Stimulated activated memory B cell treated with anti-CD40 and anti-IgM and Interleukin-4, amounts not matched to agents 10 μg/mL and 1 μg/mL and 100 μg/mL, for 72 hours (primary cell): ENCODE data around the gene NECTIN4.
"Not testable (repeated sequence)": the region's sequence is repeated elsewhere in the genome, so short reads cannot be mapped to it uniquely, and the experiment has no call there.

Experiments
- ATAC-seq: fragments of 150-1000 bp; cut with Tn5 transposase; 2 replicates; pipeline ENCODE4 v1.10.0; 2021
- H3K27ac Mint-ChIP-seq: one replicate; pipeline ENCODE4 v1.8.0; 2022; ENCODE audit warnings: mild to moderate bottlenecking, mixed read lengths
- H3K27me3 Mint-ChIP-seq: one replicate; pipeline ENCODE4 v1.8.0; 2022; ENCODE audit warnings: mixed read lengths
- H3K36me3 Mint-ChIP-seq: one replicate; pipeline ENCODE4 v1.8.0; 2022; ENCODE audit warnings: mixed read lengths
- H3K4me1 Mint-ChIP-seq: one replicate; pipeline ENCODE4 v1.8.0; 2022; ENCODE audit warnings: mixed read lengths
- H3K4me3 Mint-ChIP-seq: one replicate; pipeline ENCODE4 v1.8.0; 2022; ENCODE audit warnings: mild to moderate bottlenecking, moderate library complexity, mixed read lengths
- H3K9me3 Mint-ChIP-seq: one replicate; pipeline ENCODE4 v1.8.0; 2022; ENCODE audit warnings: mixed read lengths

NECTIN4 gene

DNA sequence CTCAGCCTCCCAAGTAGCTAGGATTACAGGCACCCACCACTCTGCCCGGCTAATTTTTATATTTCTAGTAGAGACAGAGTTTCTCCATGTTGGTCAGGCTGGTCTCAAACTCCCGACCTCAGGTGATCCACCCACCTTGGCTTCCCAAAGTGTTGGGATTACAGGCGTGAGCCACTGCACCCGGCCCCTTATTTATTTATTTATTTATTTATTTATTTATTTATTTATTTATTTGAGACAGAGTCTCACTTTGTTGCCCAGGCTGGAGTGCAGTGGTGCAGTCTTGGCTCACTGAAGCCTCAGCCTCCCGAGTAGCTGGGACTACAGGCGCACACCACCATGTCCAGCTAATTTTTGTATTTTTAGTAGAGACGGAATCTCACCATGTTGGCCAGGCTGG, 23.7 kb downstream of the NECTIN4 start:
- not testable (repeated sequence) for H3K4me3 Mint-ChIP-seq

DNA sequence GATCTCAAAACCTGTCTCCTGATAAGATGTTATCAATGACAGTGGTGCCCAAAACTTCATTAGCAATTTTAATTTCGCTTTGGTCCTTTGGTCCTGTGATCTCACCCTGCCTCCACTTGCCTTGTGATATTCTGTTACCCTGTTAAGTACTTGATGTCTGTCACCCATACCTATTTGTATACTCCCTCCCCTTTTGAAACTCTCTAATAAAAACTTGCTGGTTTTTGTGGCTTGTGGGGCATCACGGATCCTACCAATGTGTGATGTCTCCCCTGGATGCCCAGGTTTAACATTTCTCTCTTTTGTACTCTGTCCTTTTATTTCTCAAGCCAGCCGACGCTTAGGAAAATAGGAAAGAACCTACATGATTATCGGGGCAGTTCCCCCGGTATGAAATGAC, 25.4 kb downstream of the NECTIN4 start:
- peaks cover 61% of the 10 kb centered on the region for H3K36me3 Mint-ChIP-seq
- not testable (repeated sequence) for H3K4me3 Mint-ChIP-seq, ATAC-seq, H3K27me3 Mint-ChIP-seq, H3K9me3 Mint-ChIP-seq
- H3K4me1 Mint-ChIP-seq = peaks cover 88% of the 10 kb centered on the region
- peak overlapping the region; percentile 78 for H3K27ac Mint-ChIP-seq

More for the DNA sequence above, 23.7 kb downstream of the NECTIN4 start:
- ATAC-seq, H3K9me3 Mint-ChIP-seq, H3K27me3 Mint-ChIP-seq, H3K27ac Mint-ChIP-seq: not testable (repeated sequence)
- Mint-ChIP-seq H3K36me3 (peaks cover 52% of the 10 kb centered on the region), H3K4me1 (peaks cover 70% of the 10 kb centered on the region)

- ATAC-seq = no peak
- Mint-ChIP-seq H3K9me3 (no peaks in the 10 kb centered on the region), H3K36me3 (peaks cover 52% of the 10 kb centered on the region), H3K27ac (no peak overlapping the region), H3K4me1 (peaks cover 67% of the 10 kb centered on the region), H3K27me3 (no peaks in the 10 kb centered on the region), H3K4me3 (no peak overlapping the region)
Observed at GRCh38 chr1:161061419-161061818, 27.9 kb downstream of the NECTIN4 start.

DNA sequence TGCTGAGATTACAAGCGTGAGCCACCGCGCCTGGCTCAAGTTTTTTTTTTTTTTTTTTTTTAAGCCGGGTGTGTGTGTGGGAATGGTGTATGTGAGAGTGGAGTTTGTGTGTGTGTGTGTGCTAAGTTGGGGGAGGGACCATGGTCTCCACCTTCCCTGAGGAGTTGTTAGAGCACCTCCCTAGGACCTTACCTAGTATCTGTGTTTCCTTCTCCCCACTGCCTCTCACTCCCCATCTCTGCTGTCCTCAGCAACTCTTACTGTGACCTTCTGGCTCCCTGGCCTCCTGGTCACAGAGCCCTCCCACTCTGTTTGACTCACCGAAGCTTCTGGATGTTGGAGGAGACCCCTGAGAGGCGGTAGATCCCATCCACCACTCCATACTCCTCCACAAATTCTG, 30.1 kb downstream of the NECTIN4 start:
- no peak for ATAC-seq
- Mint-ChIP-seq H3K27ac (peak overlapping the region; percentile 49), H3K4me3 (no peak overlapping the region), H3K9me3 (no peaks in the 10 kb centered on the region), H3K4me1 (peaks cover 53% of the 10 kb centered on the region), H3K36me3 (peaks cover 55% of the 10 kb centered on the region), H3K27me3 (no peaks in the 10 kb centered on the region)

GRCh38 chr1:161054805-161055204, 34.6 kb downstream of the NECTIN4 start:
- peaks cover 68% of the 10 kb centered on the region for H3K36me3 Mint-ChIP-seq
- no peak for ATAC-seq
- H3K9me3 Mint-ChIP-seq = no peaks in the 10 kb centered on the region
- H3K4me3 Mint-ChIP-seq = no peak overlapping the region
- no peaks in the 10 kb centered on the region for H3K27me3 Mint-ChIP-seq
- no peak overlapping the region for H3K27ac Mint-ChIP-seq
- peaks cover 21% of the 10 kb centered on the region for H3K4me1 Mint-ChIP-seq

- Mint-ChIP-seq H3K27me3 (no peaks in the 10 kb centered on the region), H3K4me1 (peaks cover 20% of the 10 kb centered on the region), H3K36me3 (peaks cover 68% of the 10 kb centered on the region), H3K27ac (no peak overlapping the region), H3K4me3 (no peak overlapping the region), H3K9me3 (no peaks in the 10 kb centered on the region)
- no peak for ATAC-seq
Observed at GRCh38 chr1:161054232-161054631, 35.1 kb downstream of the NECTIN4 start.

DNA sequence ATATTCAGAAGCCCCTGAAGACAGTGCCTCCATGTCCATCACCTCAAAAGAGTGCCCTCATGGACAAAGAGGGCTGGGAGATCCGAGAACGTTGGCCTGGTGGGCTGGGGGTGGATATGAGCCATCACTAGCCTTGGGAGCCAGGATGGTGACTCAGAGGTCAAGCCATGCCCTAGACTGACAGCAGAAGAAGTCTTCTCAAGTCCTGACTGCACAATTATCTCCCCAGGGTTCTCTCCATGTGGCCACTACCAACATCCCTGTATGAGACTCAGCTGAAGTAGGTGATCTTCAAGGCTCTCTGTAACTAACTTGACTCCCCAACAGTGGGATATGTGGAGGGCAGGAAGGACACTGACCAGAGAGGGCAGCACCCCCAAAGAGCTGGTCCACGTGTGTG, 36.5 kb downstream of the NECTIN4 start:
- Mint-ChIP-seq H3K4me1 (peaks cover 29% of the 10 kb centered on the region), H3K4me3 (no peak overlapping the region), H3K27ac (peak overlapping the region; percentile 46), H3K36me3 (peaks cover 77% of the 10 kb centered on the region), H3K9me3 (no peaks in the 10 kb centered on the region), H3K27me3 (no peaks in the 10 kb centered on the region)
- no peak for ATAC-seq

DNA sequence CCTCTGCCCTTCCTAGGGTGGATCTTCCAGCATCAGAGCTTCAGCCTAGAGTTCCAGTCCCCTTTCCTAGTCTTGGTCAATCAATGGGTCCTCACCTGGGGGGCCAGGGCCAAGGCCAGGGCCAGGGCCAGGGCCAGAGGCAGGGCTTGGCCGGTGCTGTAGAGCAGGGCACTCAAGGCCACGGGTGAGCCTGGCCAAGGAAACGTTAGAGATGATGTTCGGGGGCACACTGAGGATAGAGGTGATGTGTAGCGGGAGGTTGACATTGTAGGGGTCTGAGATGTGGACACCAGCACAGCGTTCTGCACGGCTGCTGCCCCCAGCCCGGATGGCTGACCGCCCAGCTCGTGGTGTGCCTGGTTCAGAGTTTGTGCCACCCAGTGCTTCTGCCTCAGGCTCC, 38.1 kb downstream of the NECTIN4 start:
- no peak for ATAC-seq
- Mint-ChIP-seq H3K4me1 (peaks cover 43% of the 10 kb centered on the region), H3K27ac (peak overlapping the region; percentile 53), H3K27me3 (no peaks in the 10 kb centered on the region), H3K4me3 (no peak overlapping the region), H3K36me3 (peaks cover 67% of the 10 kb centered on the region), H3K9me3 (no peaks in the 10 kb centered on the region)

DNA sequence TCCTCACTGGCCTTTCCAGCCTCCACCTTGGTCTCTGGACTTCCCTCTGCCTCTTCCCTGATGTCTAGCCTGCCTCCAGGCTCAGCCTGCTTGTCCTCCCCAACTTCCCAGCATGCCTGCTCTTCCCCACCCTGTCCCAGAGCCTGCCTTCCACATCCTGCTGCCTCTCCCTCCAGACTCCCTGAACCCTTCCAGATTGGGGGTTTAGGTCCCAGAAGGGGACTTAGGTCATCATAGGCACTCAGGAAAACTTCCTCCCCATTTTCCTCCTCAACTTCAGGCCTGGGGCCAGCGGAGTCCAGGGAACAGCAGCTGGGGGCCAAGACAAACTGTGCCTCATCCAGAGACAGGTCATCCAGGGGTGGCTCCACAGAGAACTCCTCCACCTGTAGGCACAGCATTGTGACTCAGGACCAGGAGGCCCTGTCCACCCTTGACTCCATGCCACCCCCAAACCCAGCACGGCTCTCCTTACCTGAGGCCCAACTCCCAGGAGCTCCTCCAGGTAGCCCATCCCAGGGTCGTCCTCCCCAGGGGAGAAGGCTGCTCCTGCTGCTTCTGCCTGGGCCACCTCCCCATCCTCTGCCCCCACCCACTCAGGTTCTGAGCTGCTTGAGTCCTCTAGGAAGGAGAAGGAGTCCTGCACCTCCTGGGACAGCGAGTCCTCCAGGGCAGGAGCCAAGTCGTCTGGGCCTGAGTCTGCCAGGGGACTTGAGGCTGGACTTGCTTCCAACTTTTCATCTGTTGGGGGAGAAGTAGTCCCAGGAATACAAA, 40.2 kb downstream of the NECTIN4 start:
- no peaks in the 10 kb centered on the region for H3K9me3 Mint-ChIP-seq
- H3K27me3 Mint-ChIP-seq = no peaks in the 10 kb centered on the region
- peak overlapping the region; percentile 95 for H3K27ac Mint-ChIP-seq
- H3K4me3 Mint-ChIP-seq = no peak overlapping the region
- H3K4me1 Mint-ChIP-seq = peaks cover 45% of the 10 kb centered on the region
- no peak for ATAC-seq
- H3K36me3 Mint-ChIP-seq = peaks cover 58% of the 10 kb centered on the region

DNA sequence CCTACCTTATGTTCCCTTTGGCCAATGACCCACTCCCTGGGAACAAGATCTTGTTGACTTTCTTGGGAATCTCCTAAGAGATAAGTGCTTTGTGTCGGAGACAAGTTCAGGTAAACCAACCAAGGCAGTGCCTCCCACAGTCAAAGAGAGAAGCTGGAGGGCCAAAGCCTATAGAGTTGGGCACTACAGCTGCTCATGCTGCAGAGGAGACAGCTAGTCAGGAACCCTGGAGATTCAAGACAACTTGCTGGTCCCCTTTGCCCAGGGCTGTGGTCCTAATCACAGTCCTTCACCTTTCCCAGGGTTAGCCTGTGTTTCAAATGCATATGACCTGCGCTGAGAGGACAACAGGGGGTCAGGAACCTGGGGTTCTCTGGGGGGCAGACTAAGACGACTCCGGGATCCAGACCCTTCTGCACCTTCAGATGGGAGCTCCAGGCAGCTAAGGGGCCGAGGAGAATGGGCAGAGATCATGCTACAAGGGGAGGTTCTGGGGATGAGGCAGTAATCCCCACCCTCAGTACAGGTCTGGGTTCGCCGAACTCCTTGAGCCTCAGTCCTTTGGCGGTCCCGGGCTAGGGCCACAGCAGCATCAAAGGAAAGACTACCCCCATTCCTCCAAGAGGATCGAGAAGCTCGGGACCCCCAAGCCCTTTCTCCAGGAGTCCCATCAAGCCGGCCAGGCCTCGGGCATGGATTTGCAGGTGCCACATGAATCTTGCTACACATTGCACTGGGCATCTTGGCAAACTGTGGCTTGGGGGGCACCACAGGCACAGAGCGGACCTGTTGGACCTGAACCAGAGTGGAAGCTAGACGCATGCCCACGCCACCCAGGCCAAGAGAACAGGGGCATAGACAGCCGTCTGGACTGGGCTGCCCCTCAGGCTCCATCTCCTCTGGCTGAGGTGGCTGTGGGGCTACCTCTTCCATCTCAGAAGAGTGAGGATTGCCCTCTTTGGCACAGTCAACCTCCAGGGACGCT, 41.6 kb downstream of the NECTIN4 start:
- Mint-ChIP-seq H3K27ac (peak overlapping the region; percentile 95), H3K27me3 (no peaks in the 10 kb centered on the region), H3K9me3 (no peaks in the 10 kb centered on the region), H3K4me1 (peaks cover 43% of the 10 kb centered on the region), H3K4me3 (no peak overlapping the region), H3K36me3 (peaks cover 48% of the 10 kb centered on the region)
- ATAC-seq = no peak

GRCh38 chr1:161046605-161047228, 42.6 kb downstream of the NECTIN4 start:
- ATAC-seq = peak; percentile 71
- Mint-ChIP-seq H3K27ac (peak overlapping the region; percentile 95), H3K27me3 (no peaks in the 10 kb centered on the region), H3K4me1 (peaks cover 53% of the 10 kb centered on the region), H3K4me3 (peak overlapping the region; percentile 98), H3K36me3 (peaks cover 48% of the 10 kb centered on the region), H3K9me3 (no peaks in the 10 kb centered on the region)

DNA sequence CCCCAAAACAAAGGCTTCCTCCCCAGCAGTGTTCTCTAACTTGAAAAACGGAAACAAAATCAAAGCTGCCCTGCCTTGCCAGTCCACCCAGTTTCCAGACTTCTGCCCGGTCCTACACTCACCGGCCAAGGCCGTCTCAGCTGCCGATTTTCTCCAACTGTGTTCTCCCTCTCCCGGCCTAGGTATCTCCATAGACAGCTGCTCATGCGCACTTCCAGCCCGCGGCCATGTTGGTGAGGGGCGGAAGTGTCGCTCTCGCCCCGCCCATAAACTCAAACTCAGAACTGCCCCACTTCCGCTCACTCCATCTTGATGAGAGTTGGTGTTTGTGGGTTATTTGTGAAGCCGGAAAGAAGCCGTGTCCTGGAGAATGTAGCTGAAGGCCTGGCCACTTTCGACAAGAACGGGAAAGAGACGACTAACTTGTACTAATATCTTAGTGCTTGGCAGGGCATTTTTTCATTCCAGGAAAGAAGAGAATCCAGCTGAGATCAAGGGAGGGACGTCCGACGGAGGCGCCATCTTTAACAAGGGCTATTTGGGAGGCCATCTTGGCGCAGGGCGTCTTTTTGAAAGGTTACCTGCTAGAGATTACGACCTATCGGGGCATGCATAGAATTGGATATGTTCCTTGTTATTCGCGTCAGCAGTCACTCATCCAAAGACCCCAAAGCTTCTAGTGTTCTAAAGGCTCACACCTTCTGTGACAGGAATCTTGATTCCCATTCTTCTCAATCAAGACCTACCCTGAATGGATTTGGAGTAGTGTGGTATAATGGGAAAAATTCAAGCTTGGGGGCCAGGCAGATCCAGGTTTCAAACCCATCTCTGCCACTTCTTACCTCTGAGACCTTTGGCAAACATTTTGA, 43.4 kb downstream of the NECTIN4 start, which contains the start of gene USF1:
TSS of gene USF1 (minus strand) at position 242 of the 869 bp plus-strand sequence. CDS start 2,702 bp downstream, outside the sequence.
- H3K4me3 Mint-ChIP-seq = peak within 1 kb of the TSS; percentile 98
- no peaks in the 10 kb centered on the region for H3K27me3 Mint-ChIP-seq
- peak; percentile 89 for ATAC-seq
- peaks cover 48% of the 10 kb centered on the region for H3K36me3 Mint-ChIP-seq
- H3K4me1 Mint-ChIP-seq = peaks cover 58% of the 10 kb centered on the region
- peak within 1 kb of the TSS; percentile 95 for H3K27ac Mint-ChIP-seq
- H3K9me3 Mint-ChIP-seq = no peaks in the 10 kb centered on the region

GRCh38 chr1:161044908-161045735, 44.2 kb downstream of the NECTIN4 start:
- peaks cover 50% of the 10 kb centered on the region for H3K36me3 Mint-ChIP-seq
- no peaks in the 10 kb centered on the region for H3K27me3 Mint-ChIP-seq
- H3K4me1 Mint-ChIP-seq = peaks cover 58% of the 10 kb centered on the region
- peak overlapping the region; percentile 95 for H3K27ac Mint-ChIP-seq
- H3K9me3 Mint-ChIP-seq = no peaks in the 10 kb centered on the region
- peak overlapping the region; percentile 98 for H3K4me3 Mint-ChIP-seq
- ATAC-seq = peak; percentile 84

DNA sequence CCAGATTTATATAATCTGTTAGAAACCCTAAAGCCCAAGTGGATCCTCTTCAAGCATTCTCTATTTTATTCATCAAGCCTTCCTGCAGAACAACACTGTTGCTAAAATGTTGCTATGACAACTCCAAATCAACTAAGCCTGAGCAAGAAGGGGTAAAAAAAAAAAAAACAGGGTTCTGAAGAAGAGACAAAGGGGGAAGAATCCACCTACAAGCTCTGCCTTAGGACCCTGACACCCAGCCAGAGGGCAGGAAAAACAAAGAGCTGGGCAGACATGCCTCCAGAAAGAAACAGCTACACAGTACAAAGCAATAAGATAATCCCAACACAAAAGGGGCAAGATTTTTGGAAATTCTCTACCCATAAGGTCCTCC, 44.8 kb downstream of the NECTIN4 start:
- no peaks in the 10 kb centered on the region for H3K9me3 Mint-ChIP-seq
- H3K4me3 Mint-ChIP-seq = peak overlapping the region; percentile 98
- peaks cover 61% of the 10 kb centered on the region for H3K4me1 Mint-ChIP-seq
- peak overlapping the region; percentile 95 for H3K27ac Mint-ChIP-seq
- peaks cover 51% of the 10 kb centered on the region for H3K36me3 Mint-ChIP-seq
- ATAC-seq = no peak
- H3K27me3 Mint-ChIP-seq = no peaks in the 10 kb centered on the region
